Measurements from ENCODE around the gene MED13L.

MED13L gene

DNA sequence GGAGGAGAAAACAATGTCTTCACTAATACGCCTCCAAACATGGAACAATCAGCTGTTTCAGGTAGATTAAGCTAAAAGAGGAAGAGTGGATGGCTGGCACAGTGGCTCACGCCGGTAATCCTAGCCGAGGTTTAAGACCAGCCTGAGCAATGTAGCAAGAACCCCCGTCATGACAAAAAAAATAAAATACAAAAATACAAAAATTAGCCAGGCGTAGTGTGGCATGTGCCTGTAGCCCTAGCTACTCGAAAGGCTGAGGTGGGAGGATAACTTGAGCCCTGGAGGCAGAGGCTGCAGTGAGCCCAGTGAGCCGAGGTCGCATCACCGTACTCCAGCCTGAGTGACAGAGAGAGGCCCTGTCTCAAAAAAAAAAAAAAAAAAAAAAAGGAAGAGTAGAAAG lies 1.2 kb upstream of the MED13L start:
- no peak for DNase-seq (ENCODE audit: low read depth in 2 of 2)

DNA sequence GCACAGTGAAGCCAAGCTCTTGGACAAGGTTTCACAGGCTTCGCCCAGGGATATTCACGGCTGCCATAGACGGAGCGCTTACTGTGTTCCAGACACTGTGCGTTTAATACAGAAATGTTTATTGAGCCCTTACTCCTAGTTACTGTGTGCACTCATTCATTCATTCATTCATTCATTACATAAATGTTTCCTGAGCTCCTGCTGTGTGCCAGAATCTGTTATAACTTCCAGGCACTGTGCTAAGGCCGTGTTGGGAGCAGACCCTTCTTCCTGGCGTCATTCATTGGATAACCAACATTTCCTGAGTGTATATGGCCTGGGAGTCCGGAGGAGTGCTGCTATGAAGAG lies 760 bp upstream of the MED13L start:
- no peak for DNase-seq (ENCODE audit: low read depth in 2 of 2)

DNA sequence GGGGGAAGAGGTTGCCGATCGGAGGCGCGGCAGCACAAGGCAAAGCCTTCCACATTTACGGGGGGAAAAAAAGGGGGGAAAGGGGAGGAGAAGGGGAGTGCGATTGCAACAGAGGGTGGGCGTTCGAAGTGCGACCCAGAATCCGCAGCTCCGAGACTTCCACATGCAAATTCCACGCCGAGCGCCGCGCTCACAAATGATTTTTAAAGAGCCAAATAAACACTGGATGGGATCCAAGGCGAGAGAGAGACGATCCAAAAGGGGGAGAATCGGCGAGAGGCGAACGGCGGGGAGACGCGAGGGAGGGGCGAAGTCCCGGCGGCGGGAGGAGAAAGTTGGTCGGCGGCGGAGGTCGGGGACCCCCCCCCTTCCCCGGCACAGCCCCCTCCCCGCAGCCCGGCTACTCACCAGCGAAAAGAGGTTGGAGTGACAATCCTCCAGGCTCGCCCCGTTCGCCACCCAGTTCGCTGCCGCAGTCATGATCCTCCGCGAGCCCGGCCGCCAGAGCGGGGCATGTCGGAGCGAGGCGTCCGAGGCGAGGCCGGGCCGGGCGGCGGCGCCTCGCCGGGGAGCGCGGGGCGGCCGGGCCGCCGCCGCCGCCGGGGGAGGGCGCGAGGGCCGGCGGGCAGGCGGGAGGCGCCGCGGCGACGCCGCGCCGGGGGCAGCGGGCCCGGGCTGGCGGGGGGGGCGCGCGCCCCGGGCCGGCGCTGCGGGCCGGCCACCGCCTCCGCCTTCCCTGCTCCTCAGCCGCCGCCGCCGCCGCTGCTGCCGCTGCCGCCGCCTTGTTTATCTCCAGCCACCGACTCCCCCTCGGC lies 634 bp downstream of the MED13L start:
- DNase-seq (ENCODE audit: low read depth in 2 of 2): peak; percentile 42 to 50

DNA sequence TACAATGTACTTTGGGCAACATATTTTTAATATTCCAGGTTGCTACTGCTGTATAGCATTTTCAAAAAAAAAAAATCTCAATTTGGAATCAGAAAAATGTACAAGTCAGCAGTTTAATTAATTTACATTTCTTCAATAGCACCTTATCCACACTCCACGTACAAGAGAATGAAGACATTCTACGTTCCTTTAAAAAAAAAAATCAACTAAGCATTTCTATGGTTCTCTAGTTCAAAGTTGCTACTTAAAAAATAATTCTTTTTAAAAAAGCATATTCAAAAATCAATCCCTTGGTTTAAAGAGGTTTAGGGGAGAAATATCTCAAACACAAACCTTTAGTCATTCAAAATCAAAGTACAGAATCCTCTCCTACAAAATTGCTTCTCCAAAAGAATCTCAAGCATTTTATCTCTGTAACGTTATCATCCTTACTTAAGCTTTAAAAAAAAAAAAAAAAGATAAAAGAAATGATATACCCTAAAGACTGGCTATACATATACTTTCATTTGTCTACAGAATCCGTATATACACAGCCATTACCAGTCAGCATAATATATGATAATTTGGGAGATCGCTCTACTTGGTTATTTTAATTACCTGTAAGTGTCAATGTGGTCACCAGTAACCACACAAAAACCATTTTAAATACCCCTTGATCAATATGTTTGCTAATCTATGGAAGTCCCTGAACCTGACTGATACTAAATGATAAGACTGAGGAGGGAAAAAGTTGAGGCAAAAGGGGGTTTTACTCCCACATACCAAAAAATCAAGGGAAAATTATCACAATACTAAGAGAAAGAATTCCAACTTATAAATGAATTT lies 2.7 kb downstream of the MED13L start:
- no peak for DNase-seq (ENCODE audit: low read depth in 2 of 2)

DNA sequence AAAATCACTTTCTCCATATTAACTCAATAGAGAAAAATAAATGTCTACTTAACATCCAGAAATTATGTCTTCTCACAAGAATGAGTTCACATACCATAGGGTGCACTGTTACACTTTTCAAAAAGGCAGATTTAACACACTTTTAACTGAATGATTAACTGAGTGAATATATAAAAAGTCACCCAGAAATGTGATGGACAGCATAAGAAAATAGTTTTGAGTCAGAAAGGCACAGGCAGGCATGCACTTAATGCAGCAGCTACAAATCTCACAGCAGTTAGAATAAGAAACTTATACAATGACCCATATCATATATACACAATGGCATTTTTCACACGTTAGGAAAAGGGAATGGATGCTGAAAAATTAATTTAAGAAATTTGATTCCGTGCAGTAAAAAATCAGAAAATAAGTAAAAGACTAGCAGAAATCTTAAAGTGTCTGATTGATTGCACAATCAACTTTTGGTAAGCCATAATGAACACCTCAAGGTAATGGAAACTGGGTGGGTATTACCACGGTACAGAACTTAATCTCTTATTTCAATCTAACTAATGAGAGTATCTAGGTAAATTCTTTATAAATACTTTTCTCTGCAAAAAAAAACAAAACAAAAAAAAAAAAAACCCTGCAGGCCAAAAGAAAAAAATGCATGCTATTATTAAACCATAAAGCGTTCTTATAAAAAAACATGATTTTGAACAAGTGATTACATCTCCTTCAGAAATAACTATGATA lies 3.5 kb downstream of the MED13L start:
- DNase-seq (ENCODE audit: low read depth in 2 of 2): no peak

DNA sequence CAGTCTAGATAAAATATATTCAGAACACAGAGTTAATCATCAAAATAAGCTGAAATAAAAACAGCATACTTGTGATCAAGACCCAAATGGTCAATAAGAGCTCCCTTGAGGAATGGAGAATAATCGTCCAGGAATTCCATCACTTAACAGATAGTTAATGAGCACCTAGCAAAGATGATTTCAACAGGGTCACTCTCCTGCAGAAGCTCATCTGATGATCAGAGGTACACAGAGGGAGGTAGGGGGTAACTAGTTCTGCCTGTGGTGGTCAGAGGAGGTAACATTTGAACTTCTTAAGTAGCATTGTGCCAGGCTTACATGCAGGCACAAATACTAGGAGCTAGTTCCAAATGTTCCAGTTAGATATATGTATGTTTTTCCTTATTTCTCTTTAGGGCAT lies 9.5 kb downstream of the MED13L start:
- DNase-seq (ENCODE audit: low read depth in 2 of 2): no peak

DNA sequence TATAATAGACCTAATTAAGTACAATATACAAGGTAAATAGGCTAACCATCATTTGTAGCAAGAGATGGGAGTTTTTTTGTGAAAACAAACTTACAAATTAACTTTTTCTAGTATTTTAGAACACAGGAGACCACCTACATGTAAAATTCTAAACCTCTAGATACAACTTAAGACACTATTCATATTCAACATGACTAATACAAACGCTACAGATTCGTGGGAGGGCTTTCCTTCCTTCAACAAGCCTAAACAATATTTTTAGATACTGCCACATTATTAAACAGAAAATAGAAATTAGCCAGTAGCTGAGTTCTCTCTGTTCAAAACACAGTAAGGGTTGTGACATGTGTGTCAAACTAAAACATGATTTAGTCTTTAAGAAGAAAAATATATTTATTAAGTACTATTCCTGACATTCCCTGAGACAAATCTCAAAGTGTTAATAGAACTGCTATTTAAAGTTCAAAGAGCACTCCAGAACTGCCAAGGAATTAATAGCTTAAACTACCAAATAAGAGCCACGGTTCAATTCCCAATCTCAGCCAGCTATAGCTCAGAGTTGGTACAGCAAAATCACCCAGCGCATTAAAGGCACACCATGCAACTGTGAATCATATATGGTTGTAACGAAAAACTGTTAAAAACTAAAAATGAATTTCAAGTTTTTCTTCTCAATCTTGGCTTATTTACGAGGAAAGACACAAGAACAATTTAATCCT lies 10.7 kb downstream of the MED13L start:
- no peak for DNase-seq (ENCODE audit: low read depth in 2 of 2)

DNA sequence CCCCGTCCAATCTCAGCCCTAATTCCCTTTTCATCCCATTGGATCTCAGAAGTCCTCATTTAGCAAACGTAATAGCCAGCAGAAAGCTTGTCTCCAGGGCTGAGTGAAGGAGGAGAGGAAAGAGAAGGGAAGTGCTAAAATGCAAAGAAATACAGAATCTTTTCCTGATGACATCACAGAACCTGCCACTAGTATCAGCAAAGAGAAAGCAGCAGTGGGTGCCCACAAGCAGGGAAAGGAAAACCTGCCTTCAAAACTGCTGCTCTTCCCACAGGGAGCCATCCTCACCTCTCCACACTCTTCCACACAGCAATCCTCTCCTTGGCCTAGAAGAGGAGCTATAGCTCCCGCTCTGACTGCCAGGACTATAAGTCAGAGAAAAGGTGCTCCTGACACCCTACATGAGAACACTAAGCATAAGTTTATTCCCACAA lies 11.3 kb downstream of the MED13L start:
- DNase-seq (ENCODE audit: low read depth in 2 of 2): no peak

DNA sequence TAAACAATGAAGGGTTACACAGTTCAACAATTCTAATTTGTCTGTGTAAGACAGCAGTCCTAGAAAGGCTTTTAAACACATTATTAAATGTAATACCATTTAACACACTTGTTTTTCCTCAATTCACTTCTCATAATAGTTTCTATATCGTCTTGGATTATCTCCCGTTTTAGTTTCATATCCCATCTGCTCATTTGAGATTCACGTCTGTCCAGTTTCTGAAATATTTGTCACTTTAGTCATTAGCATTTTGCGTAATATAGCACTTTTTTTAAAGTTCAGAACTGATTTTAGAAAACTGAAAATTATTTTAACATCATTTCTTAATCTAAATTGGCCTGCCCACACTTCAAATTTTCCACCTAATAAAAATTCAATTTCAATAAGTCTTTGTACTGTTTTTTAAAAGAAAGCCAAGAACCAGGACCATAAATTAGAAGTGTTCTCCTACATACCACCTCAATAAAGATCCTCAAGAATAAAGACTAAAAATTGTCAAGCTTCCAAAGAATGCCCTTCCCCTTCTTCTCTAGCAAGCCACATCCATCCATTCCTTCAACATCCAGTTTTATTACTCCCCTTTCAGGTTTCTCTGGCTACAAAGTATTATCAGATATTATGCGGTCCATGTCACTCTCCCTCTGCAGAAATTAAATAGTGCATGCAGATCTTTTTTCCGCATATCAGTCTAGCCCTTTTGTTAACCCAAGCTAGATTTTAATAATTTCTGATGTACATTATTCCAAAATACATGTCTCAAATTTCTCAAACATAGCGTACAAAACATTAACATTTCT lies 11.9 kb downstream of the MED13L start:
- no peak for DNase-seq (ENCODE audit: low read depth in 2 of 2)

DNA sequence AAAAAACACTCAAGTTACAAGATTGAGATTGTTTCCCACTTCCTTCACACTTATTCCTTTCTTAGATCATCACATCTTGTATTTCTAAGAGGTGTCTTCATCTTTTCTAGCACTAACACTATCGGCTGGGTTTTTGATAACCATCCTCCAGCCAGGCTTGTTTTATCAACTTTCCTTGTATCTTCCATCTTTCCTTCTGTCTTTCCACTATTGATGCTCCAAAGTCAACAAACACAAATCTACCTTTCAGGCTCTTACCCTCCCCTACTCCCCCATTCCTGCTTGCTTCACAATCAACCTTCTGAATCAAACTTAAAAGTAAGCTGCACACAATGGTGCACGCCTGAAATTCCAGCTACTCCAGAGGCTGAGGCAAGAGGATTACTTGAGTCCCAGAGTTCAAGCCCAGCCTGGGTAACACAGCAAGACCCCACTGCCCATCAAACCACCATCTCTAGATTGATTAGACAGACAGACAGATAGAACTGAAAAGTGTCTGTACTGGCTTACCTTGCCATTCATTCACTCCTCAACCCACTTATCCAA lies 12.9 kb downstream of the MED13L start:
- no peak for DNase-seq (ENCODE audit: low read depth in 2 of 2)

DNA sequence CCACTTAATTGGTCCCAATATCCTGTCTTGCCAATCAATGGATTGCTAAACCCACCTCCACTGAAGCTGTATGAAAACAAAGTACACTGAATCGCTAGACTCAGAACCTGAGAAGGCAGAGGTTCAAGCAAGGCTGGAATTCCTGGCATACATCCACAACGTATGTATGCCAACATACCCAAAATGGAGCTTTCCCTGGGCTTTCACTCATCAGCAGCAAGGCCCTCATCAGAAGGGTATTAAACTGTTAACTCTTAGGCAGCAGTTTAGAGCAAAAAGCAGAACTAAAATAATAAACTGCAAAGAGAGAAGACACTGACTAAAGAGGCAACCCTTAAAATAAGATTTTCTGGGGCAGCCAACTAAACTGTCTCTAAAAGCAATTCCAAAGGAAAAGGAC lies 13.6 kb downstream of the MED13L start:
- DNase-seq (ENCODE audit: low read depth in 2 of 2): no peak

DNA sequence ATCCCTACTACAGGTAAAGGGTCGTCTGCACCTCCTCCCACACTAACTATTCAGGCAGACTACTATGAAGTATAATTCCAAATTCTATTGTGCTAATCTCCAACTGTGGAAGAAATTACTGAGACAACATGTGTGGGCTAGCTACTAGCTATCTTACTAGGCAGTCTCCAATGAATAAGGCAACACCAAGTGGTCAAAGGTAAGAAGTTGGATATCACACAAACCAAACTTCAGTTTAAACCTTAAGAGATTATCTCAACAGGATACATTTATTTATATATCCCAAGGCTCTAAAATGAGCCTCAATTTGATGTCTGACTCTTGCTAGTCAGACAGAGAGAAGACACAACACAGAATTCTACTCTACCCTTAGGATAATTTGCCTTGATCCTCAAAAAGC lies 14.1 kb downstream of the MED13L start:
- DNase-seq (ENCODE audit: low read depth in 2 of 2): no peak

DNA sequence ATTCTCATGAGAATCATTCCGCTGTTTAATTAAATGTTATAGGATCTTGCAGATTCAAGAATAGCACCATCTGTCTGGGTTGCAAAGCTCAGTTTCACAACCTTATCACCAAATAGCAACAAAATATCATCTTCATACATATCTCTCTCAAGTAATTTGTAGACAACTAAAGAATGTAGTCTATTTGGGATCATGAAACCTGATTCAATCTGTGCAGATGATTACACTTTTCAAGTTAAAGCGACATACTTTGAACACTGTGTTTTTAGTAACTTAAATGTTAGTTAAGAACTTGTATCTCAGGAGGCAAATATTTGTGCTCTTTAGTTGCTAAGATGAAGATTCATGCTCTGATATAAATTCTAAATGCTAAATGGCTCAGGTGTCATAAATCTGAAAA lies 14.8 kb downstream of the MED13L start:
- no peak for DNase-seq (ENCODE audit: low read depth in 2 of 2)

DNA sequence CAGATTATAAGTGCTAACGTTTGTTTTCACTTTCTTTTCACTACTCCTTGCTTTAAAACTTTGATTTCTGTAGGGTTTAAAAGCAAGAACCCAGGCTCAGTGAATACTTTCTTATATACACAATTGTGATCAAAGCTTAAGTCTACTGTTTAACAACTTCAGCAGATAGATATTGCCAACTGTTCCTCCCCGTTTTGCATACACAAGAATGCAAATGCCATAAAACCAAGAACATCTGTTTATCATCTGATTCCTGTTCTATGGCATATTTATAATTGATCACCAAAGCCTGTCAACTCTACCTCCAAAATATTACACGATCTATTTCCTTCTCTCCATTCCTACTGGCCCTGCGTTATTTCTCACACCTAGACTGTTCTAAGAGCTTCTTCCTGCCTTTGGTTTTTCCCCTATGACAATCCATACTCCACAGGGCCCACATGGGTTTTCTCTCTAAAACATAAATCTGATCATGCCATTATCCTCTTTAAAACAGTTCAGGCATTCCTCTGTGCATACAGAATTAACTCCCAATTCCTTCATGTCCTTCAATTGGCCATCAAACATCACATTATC lies 15.9 kb downstream of the MED13L start:
- DNase-seq (ENCODE audit: low read depth in 2 of 2): no peak

DNA sequence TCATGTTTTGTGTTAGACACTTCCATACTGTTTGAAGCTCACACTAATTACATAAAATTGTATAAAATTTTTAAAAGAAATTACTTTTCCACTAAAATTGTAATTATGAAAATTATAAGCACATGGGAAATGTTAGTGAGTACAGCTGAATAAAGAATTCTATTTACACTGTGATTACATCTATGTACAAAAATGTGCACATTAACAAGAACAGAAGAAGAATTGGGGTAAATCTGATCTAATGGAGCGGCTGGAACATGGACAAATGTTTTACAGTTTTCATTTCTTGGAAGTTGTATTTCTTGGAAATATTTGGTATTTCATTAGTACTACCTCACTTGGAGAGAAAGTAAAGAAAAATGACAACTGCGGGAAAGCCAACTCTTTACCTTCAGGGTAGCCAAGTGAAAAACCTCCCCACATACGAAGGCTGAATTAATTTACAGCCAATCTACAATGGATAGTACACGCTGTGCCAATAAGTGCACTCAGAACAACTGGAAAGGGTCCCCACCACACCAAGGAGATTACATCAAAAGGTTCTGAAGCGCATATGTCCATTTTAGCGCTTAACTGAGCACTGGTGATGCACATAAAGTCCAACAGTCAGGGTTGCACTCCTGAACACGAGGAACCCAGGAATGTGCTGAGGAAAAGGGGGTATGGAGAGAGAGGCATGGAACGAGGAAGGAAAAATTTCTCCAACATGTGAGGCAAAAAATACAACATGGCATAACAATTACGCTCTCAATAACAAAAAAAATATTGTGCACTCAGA lies 17.5 kb downstream of the MED13L start:
- no peak for DNase-seq (ENCODE audit: low read depth in 2 of 2)

DNA sequence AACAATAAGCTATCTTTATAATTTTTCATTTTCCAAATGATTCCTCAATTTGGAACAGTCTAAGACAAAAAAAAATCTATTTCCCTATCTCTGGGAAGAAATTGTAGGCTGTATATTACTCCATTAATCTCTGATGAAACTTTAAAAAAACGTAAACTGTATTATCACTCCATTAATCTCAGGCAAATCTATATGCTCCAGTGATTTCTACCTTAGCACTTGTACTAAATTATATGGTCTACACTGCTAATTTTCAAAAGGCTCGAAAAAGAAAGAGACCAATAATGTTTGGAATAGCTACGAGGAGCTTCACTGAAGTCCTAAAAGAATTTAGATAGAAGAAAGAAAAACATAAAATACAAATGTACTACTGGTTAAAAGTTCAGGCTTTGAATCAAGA lies 19.7 kb downstream of the MED13L start:
- no peak for DNase-seq (ENCODE audit: low read depth in 2 of 2)

DNA sequence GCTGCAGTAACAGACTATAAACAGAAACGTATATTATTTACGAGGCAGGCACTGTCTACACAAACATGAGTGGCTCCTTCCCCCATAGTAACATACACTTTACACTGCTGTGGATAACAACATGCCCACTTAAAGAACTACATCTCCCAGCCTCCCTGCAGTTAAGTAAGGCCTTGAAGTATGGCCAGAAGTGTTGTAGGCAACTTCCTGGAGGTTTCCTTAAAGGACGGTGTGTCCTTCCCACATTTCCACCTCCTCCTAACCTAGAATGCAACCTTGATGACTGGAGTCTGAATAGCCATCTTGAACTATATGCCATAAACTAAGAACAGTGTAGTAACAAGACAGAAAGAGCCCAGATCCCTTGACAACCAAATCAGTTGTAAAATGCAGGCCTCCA lies 20.3 kb downstream of the MED13L start:
- no peak for DNase-seq (ENCODE audit: low read depth in 2 of 2)

DNA sequence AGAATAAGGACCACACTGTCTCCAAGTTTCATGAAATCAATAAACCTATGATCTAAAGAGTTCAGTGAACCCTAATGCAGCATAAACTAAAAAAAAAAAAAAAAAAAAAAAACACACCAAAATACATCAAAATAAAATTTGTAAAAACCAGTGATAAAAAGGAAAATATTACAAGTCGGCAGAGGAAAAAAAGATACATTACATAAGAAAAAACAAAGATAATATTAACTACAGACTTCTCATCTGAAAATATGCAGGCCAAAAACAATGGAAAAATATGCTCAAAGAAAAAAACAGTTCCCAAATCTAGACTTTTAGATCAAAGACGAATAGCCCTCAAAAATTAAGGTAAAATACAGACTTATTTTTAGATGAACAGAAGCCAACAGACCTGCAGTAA lies 27.6 kb downstream of the MED13L start:
- DNase-seq (ENCODE audit: low read depth in 2 of 2): no peak

DNA sequence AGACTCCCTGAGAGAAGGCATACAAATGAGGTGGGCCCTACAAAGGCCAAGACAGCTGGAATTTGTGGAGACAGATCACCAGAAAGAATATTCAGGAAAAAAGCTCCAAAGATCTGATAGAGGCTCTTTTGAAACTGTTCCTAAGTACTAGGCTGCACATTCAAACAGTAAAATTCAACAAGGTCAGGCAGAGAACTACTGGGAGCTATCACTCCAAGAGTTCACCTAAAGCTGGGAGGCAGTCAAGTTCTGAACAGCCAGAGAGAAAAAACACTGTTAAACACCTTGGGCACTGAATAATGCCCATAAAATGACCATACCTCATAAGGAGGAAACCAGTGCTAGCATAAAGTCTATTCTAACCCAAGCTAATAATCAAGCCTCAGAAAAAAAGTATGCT lies 28.6 kb downstream of the MED13L start:
- no peak for DNase-seq (ENCODE audit: low read depth in 2 of 2)

DNA sequence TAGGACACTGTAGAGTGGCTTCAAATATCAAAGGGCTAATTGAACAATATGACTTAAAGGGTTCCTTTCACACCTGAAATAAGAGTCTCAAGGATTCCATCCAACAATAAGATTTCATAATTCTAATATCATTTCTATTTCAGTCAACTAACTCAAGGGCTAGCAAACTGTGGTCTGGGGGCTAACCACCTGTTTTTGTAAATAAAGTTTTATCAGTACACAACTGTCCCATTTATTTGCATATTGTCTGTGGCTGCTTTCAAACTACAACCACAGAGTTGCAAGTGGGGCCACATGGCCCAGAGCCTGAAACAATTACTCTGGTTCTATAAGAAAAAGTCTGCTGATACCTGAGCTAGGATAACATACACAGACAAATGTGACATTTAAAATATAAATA lies 29.1 kb downstream of the MED13L start:
- DNase-seq (ENCODE audit: low read depth in 2 of 2): no peak
